Activated CD4-positive, CD25-positive, alpha-beta regulatory T cell treated with anti-CD3 and anti-CD28 coated beads, Interleukin-2, amount 50 U/mL, for 24 hours (primary cell): Measurements from ENCODE around the gene ERN1.

ENCODE experiments used
- ATAC-seq, 2 donors: fragments of 150-1000 bp; cut with Tn5 transposase; one replicate each; pipeline ENCODE4 v1.10.0; 2021; ENCODE audit warnings: mild to moderate bottlenecking in 1 of 2, moderate library complexity in 1 of 2

Gene ERN1

DNA sequence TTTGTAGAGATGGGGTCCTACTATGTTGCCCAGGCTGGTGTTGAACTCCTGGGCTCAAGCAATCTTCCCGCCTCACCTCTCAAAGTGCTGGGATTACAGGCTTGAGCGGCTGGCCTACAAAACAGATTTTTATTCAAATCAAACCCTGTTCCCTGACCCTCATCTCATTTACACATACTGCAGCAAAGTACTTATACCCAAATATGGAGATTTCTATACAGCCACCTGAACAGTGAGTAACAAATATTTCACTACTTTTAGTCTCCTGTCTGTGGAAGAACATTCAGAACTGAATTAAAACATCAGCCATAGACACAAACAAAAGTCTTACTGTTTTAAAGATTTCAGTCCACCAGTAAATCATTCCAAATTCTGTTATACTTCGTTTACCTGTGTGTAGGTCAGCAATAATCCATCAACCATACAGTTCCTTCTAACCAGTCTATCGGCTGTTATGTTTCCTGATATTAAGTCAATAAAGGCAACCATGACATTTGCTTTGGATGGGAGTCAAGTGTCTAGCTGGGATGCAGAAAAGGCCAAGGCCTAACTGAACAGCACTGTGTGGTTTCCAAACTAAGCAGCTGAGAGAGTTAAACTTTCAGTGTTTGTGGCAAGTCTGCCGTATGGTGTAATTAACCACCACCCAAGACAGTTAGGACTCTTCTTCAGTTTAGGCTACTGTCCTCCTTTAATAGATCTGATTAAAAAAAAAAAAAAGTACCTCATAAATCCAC is 22.3 kb downstream of the ERN1 start:
- ATAC-seq: no peak

- ATAC-seq: no peak
These were observed 23.0 kb downstream of the ERN1 start for GRCh38 chr17:64106918-64107317.

DNA sequence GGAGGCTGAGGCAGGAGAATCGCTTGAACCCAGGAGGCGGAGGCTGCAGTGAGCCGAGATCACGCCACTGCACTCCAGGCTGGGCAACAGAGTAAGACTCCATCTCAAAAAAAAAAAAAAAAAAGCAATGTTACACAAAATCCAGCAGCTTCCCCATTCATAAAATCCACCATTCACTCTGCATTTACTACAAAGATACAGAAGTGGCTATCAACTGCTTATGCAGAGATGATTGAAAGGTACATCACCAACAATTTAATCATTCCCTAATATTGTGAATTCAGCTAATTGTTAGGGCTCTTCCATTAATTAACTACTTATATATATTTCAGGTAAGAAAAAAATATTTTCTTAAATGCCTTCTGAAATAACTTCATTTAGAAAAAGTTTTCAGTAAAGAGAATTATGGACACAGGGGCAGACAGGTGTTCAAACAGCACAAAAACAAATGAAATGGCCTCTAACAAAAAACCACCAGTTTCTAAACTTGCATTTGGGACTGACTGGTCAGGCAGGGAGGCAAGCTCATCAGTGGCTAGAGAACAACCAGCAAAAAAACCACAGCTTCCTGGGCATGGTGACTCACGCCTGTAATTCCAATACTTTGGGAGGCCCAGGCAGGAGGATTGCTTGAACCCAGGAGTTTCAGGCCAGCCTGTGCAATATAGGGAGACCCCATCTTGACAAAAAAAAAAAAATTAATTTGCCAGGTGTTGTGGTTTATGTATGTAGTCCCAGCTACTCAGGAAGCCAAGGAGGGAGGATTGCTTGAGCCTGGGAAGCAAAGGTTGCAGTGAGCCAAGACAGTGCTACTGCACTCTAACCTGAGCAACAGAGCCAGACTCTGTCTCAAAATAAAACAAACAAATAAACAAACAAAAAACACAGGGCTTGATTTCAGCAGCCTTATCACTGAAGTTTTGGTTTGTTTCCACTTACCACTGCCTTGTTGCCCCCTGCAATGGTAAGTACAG is 26.3 kb downstream of the ERN1 start:
- ATAC-seq: no peak

DNA sequence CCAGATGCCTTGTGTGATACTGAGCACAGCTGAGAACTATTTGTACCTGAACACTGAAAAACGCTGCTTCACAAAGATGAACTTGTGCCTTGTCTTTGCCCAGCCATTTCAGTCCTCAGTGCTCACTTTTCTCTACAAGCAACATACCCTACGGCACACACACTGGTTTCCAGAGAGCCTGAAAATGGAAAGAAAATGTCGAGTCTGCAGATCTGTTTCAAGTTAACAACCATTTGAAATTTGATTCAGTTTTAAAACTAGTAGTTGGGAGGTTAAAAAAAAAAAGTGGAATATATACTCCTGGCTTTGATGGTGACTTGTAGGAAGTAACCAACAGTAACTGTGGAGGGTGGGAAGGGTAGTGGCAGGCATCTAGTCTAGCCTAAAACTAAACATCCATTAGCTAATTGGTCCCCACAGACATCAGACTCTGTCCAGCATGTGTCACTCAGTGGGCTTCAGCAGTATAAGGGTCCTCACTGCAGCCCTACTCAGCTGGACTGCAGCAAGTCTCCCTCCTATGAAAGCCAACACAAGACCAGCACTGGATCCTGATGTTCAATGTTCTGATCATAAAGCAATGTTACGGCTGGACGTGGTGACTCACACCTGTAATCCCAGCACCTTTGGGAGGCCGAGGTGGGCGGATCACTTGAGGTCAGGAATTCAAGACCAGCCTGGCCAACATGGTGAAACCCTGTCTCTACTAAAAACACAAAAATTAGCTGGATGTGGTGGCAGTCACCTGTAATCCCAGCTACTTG is 27.1 kb downstream of the ERN1 start:
- ATAC-seq: no peak

- ATAC-seq: no peak
These were observed 30.4 kb downstream of the ERN1 start for GRCh38 chr17:64099543-64099942.

DNA sequence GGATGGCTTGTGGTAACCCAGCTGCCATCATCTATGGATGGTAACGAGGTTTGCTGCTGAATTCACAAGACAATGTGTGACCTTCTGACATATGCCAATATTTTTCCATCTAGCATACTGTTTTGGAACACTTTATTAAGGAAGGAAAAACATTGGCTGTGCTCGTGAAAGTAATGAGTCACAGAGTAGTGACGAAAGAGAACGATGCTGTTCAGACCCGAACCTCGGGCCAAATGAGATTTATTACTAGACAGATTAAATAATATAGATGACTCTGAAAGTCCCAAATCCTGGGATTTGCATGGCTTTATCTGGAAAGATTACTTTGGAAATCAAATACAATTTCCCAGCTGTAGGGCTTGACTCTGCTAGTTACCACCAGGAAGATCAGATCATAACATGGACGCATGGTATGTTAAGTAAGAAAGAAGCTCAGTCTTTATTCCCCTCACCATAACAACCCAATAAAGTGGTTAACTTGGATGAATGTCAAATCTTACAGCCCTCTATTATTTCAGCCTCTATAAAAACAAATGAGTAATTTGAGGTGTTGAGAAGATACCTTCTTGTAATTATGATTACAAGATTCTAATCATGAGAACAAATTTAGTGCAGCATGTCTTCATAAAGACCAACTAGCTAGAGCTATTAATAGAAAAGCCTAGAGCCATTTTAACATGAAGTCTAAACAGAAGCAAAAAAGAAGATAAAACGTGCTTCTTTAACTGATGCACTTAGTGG is 32.6 kb downstream of the ERN1 start:
- ATAC-seq: peak in 1 of 2 donors; percentile 13

DNA sequence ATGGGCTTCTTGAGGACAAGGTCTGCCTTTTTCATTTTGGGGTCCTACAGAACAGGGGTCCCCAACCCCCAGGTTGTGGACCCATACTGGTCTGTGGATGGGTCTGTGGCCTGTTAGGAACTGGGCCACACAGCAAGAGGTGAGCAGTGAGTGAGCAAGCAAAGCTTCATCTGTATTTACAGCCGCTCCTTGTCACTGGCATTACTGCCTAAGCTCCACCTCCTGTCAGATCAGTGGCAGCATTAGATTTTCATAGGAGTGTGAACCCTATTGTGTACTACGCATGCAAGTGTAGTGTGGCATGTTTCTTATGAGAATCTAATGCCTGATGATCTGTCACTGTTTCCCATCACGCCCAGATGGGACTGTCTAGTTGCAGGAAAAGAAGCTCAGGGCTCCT is 33.9 kb downstream of the ERN1 start:
- ATAC-seq: no peak

DNA sequence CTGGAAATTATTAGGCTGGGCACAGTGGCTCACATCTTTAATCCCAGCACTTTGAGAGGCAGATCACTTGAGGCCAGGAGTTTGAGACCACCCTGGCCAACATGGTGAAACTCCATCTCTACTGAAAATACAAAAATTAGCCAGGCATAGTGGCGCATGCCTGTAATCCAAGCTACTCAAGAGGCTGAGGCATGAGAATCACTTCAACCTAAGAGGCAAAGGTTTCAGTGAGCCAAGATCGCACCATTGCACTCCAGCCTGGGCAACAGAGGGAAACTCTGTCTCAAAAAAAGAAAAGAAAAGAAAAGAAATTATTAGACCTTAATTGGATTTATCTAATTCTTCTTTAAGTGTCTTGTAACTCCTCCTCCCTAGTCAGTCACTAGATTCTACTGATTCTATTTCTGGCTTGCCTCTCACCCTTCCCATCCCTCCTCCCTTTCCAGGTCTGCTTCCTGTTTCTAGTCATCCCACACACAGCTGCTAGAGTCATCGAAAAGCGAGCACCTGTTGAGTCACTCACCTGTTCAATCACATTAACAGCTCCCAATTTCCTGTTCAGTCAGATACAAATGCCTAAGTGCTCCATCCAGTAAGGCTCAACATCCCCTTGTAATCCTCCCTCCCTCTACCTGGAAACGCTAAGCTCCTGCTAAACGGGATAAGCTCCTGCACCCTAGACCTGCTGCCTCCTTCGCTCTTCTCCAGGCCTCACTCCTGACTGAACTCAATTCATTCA is 34.6 kb downstream of the ERN1 start:
- ATAC-seq: peak in 1 of 2 donors; percentile 55

DNA sequence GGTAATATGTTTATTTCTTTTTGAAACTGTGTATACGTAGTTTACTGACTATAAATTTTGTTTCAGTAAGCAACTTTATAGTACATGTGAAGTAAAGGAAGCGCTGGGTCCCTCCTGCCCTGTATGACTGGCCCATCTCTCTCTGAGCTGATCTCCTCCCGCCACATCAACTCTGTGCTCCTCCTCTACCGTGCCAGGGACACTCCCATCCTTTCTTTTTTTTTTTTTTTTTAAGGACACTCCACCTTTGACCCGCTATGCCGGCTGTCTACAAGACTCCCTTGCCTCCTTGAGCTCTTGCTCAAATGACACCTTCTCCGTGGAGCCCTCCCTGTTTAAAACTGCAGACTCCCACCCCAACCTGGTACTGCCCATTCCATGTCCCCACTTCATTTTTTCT is 35.5 kb downstream of the ERN1 start:
- ATAC-seq: no peak

DNA sequence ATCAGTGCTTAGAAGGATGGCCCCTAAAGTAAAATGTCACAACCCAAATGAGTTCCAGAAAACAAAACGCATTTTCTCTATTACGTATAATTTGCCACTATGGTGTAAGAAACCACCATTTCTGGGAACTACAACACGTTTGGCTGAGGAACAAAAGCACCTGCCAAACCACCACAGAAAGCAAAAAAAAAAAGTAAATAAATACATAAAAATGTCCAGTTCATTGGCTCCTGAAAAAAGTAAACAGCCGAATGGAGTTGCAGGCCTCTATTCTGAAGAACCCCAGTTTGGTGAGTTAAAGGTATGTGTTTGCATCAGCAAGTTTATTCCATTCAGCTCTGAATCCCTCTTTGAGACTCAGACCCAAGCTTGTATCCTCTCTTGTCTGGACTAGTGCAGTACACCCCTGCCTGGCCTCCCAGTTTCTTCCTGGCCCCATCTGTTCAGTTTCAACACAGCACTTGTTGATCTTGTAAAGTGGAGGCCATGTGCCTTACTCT is 36.9 kb downstream of the ERN1 start:
- ATAC-seq: no peak

- no peak for ATAC-seq
These were observed 37.8 kb downstream of the ERN1 start for GRCh38 chr17:64092113-64092512.

DNA sequence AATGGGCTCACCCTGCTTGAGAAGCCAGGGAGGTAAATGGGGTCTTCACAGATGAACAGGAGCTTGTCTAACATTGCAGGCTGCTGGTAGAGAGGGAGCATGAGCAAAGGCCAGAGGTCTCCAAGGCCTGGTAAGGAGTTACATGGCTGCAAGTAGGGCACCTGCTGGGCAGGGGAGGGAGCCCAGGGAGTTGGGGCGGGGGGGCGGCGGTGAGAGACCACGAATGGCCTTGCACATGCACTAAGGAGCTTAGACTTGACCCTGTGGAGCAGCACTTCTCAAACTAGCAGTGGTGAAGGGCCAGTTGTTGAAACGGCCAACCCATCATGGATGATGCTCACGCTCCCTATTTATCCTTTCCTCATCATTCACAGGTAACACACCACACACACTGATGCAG is 38.4 kb downstream of the ERN1 start:
- ATAC-seq: no peak

- peak; percentile 72 to 77 for ATAC-seq
These were observed 38.8 kb downstream of the ERN1 start for GRCh38 chr17:64091116-64091515.

DNA sequence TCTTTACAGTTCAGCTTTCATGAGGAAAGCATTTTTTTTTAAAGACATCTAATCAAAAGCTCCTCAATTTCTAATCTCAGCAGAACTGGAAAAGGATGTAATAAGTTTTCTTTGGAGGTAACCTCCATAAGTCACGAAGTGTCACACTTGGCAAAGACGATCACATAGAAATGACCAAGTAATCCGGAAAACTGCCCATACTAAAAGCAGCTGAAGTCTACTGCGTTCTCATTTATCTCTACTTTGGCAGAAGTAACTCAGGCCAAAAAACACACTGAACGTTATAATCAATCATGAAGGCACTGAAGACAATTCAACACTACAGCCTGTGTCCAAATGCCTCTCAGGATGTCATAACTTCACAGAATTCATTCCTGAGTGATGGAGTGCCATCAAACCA is 39.8 kb downstream of the ERN1 start:
- ATAC-seq: no peak

DNA sequence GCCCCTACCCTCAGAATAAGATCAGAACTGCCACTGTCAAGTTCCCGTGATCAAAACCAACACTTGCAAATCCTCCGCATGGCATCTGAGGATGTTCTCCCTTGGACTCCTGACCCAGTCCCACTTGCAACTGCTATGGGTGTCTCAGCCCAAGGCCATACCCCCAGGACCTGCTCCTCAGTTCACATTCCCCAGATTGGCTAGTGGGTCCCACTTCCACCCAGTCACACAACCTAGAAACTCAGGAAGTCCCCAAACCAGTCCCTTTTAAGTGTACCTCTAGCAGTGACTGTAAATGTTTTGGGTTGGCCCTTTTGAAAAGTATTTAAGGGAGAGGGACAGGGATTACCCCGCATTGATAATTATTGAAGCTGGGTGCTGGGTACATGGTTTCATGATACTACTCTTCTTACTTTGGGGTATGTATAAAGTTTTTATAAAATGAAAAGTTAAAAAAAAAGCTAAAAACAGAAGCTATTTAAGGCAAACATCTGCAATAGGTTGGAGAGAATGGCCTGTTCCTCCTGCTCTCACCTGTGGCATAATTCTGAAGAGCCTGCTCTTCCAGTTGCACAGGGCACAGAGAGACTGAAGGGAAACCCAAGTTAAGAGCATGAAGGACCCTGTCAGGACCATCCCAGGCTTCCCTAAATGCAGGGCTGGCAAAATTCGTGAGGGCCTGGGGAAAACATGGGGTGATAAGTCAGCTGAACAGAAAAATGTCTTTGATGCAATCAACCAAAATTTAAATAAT is 42.5 kb downstream of the ERN1 start:
- no peak for ATAC-seq

- ATAC-seq: no peak
These were observed 44.3 kb downstream of the ERN1 start for GRCh38 chr17:64085650-64086005.

DNA sequence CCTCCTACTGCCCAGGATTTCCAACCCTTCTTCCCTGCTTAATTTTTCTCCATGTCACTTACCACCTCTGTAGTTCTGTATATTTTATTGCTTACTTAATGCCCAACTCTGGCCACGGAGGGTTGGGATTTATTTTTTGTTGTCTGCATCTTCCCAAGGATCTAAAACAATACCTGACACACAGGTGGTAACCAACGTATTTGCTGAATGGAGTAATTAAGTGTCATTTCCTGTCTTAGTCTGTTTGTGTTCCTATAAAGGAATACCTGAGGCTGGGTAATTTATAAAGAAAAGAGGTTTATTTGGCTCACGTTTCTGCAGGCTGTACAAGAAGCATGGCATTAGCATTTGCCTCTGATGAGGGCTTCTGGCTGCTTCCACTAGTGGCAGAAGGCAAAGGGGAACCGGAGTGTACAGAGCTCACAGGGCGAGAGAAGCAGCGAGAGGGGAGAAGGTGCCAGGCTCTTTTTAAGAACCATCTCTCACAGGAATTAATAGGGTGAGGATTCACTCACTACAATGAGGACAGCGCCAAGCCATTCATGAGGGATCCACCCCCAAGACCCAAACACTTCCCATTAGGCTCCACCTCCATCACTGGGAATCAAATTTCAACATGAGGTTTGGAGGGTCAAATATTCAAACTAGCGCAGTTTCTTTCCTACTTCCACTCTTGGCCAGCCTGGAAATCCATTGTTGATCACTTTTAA is 44.8 kb downstream of the ERN1 start:
- no peak for ATAC-seq

GRCh38 chr17:64084086-64084939 is 45.6 kb downstream of the ERN1 start:
- no peak for ATAC-seq

GRCh38 chr17:64083563-64084085 is 46.3 kb downstream of the ERN1 start:
- ATAC-seq: no peak
